ENCODE results near the gene SLC9A8.

SLC9A8 gene

DNA sequence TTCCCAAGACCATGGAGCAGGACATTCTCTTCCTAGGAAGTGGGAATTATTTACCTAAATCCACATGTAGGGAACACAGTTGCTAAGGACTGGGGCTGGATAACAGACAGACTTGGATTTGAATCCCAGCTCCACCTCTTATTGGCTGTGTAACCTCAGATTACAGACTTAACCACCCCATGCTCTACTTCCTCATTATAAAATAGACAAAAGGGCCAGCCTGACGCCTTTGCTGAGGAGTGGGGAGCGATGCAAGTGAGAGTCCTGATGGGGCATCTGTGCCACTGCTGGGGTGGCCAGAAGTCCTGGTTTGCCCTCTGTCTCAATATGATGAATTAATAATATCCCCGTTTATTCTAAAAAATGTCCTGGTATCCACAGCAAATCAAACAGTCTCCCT is 55.9 kb downstream of the SLC9A8 start:
- 0 out of 2 replicates have a peak, but pooled peaks cover 6% of the 10 kb centered on the region for H3K36me3 ChIP-seq (ENCODE audit: insufficient read depth, low read length)
- H3K4me3 ChIP-seq (ENCODE audit: low read length), result no peak overlapping the region
- no peaks in the 10 kb centered on the region for H3K9me3 ChIP-seq (ENCODE audit: insufficient read depth, low read depth, low read length)
- H3K9ac ChIP-seq (ENCODE audit: low read depth, low read length), result no peak overlapping the region
- peaks cover 21% of the 10 kb centered on the region for H3K4me1 ChIP-seq (ENCODE audit: insufficient read depth, low read length)
- H3K27me3 ChIP-seq (ENCODE audit: insufficient read depth, low read length), result no peaks in the 10 kb centered on the region
- no peak overlapping the region for H3K27ac ChIP-seq (ENCODE audit: low read depth, low read length)
- WGBS, result 96% methylated on average over 3 of the region's 3 CpGs

DNA sequence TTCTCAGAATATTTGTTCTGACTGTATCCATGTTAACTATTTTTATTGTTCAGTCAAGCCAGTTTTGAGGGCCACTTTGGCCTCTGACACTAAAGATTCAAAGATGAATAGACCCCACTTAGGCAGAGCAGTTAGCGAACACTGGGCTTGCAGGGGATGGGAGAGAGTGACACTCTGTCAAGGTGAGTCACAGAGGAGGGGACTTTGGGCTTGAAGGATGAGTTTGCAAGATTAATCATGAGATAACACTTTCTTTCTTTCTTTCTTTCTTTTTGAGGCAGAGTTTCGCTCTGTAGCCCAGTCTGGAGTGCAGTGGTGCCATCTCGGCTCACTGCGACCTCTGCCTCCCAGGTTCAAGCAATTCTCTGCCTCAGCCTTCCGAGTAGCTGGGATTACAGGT is 56.3 kb downstream of the SLC9A8 start:
- Histone ChIP-seq H3K36me3 (ENCODE audit: insufficient read depth, low read length) (0 out of 2 replicates have a peak, but pooled peaks cover 6% of the 10 kb centered on the region), H3K27me3 (ENCODE audit: insufficient read depth, low read length) (no peaks in the 10 kb centered on the region), H3K4me1 (ENCODE audit: insufficient read depth, low read length) (peaks cover 21% of the 10 kb centered on the region), H3K27ac (ENCODE audit: low read depth, low read length) (no peak overlapping the region), H3K9ac (ENCODE audit: low read depth, low read length) (no peak overlapping the region), H3K9me3 (ENCODE audit: insufficient read depth, low read depth, low read length) (no peaks in the 10 kb centered on the region), H3K4me3 (ENCODE audit: low read length) (no peak overlapping the region)
- WGBS, result 77% methylated on average over 5 of the region's 5 CpGs

GRCh38 chr20:49870261-49870660 is 57.6 kb downstream of the SLC9A8 start:
- Histone ChIP-seq H3K27ac (ENCODE audit: low read depth, low read length) (no peak overlapping the region), H3K9ac (ENCODE audit: low read depth, low read length) (no peak overlapping the region), H3K4me3 (ENCODE audit: low read length) (no peak overlapping the region), H3K27me3 (ENCODE audit: insufficient read depth, low read length) (no peaks in the 10 kb centered on the region), H3K36me3 (ENCODE audit: insufficient read depth, low read length) (no peaks in the 10 kb centered on the region), H3K9me3 (ENCODE audit: insufficient read depth, low read depth, low read length) (no peaks in the 10 kb centered on the region), H3K4me1 (ENCODE audit: insufficient read depth, low read length) (peaks cover 21% of the 10 kb centered on the region)
- WGBS, result 89% methylated on average over 5 of the region's 5 CpGs

DNA sequence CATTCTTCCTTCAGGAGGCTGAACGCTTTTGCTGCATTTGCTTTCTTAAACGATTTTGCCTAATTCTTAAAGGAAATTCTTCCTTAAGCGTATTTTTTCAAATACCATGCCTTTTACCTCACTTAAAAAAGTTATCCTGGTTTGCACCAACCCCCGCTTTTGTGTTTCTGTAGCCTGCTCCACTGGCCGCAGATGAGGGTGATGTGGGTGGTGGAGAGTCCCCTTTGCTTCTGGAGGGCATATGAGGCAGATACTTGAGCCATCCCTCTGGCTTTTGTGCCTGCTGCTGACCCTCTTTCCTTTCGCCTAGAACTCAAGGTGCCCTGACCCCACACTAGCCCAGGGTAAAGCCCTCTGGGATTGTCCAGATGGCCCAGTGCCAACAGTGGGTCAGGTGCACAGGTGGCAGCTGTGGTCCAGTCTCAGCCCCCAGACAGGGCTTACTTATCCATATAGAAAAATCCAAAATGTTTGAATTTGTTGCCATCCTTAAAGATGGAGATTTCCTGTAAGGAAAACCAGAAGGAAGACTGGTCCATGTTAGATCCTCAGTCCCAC is 58.8 kb downstream of the SLC9A8 start:
- Histone ChIP-seq H3K9ac (ENCODE audit: low read depth, low read length) (no peak overlapping the region), H3K27me3 (ENCODE audit: insufficient read depth, low read length) (no peaks in the 10 kb centered on the region), H3K36me3 (ENCODE audit: insufficient read depth, low read length) (no peaks in the 10 kb centered on the region), H3K4me1 (ENCODE audit: insufficient read depth, low read length) (peaks cover 21% of the 10 kb centered on the region), H3K9me3 (ENCODE audit: insufficient read depth, low read depth, low read length) (no peaks in the 10 kb centered on the region), H3K4me3 (ENCODE audit: low read length) (no peak overlapping the region), H3K27ac (ENCODE audit: low read depth, low read length) (no peak overlapping the region)
- WGBS, result 92% methylated on average over 6 of the region's 6 CpGs

GRCh38 chr20:49872056-49872455 is 59.4 kb downstream of the SLC9A8 start:
- H3K9me3 ChIP-seq (ENCODE audit: insufficient read depth, low read depth, low read length), result no peaks in the 10 kb centered on the region
- H3K27me3 ChIP-seq (ENCODE audit: insufficient read depth, low read length), result no peaks in the 10 kb centered on the region
- peaks cover 16% of the 10 kb centered on the region for H3K4me1 ChIP-seq (ENCODE audit: insufficient read depth, low read length)
- 90% methylated on average over 1 of the region's 1 CpG for WGBS
- H3K36me3 ChIP-seq (ENCODE audit: insufficient read depth, low read length), result no peaks in the 10 kb centered on the region
- no peak overlapping the region for H3K4me3 ChIP-seq (ENCODE audit: low read length)
- H3K9ac ChIP-seq (ENCODE audit: low read depth, low read length), result no peak overlapping the region
- no peak overlapping the region for H3K27ac ChIP-seq (ENCODE audit: low read depth, low read length)

DNA sequence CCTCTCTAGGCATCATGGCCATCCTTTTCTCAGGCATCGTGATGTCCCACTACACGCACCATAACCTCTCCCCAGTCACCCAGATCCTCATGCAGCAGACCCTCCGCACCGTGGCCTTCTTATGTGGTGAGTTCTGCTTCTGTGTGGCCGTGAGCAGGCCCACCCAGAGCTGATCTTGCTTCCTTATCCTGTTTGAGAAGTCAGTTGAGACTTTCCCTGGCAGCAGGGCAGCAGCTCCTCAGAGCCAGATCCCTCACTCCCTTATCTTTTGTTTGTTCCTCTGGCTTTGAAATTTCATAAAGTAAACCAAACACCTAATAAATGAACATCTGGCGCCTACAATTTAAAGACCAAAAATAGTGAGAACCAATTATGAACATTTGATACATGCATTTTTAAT is 62.1 kb downstream of the SLC9A8 start:
- H3K4me3 ChIP-seq (ENCODE audit: low read length), result no peak overlapping the region
- H3K9ac ChIP-seq (ENCODE audit: low read depth, low read length), result no peak overlapping the region
- peaks cover 5% of the 10 kb centered on the region; the same call in 1 of the 2 replicates for H3K4me1 ChIP-seq (ENCODE audit: insufficient read depth, low read length)
- H3K36me3 ChIP-seq (ENCODE audit: insufficient read depth, low read length), result no peaks in the 10 kb centered on the region
- no peaks in the 10 kb centered on the region for H3K27me3 ChIP-seq (ENCODE audit: insufficient read depth, low read length)
- H3K27ac ChIP-seq (ENCODE audit: low read depth, low read length), result no peak overlapping the region
- H3K9me3 ChIP-seq (ENCODE audit: insufficient read depth, low read depth, low read length), result no peaks in the 10 kb centered on the region
- WGBS, result 93% methylated on average over 6 of the region's 6 CpGs

GRCh38 chr20:49877386-49877921 is 64.8 kb downstream of the SLC9A8 start:
- H3K4me1 ChIP-seq (ENCODE audit: insufficient read depth, low read length), result no peaks in the 10 kb centered on the region

DNA sequence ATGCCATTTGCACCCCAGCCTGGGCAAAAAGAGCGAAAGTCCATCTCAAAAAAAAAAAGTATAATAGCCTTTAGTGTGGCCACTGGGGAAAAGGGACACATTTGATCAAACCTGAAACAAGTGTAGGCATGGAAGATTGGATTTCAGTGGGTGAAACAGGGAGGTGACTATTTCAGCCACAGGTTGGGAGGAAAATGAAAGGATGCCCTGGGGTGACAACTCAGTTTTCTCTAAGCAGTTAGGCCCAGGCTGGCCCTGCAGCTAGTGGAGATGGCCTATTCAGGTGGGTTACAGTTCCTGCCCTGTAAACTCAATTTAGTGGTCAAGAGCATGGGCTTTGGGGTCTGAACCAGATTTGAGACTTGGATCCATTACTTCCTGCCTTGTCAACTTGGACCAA is 66.3 kb downstream of the SLC9A8 start:
- Histone ChIP-seq H3K27me3 (ENCODE audit: insufficient read depth, low read length) (no peaks in the 10 kb centered on the region), H3K27ac (ENCODE audit: low read depth, low read length) (no peak overlapping the region), H3K9me3 (ENCODE audit: insufficient read depth, low read depth, low read length) (no peaks in the 10 kb centered on the region), H3K4me3 (ENCODE audit: low read length) (no peak overlapping the region), H3K4me1 (ENCODE audit: insufficient read depth, low read length) (no peaks in the 10 kb centered on the region), H3K36me3 (ENCODE audit: insufficient read depth, low read length) (peaks cover 6% of the 10 kb centered on the region; the same call in 1 of the 2 replicates), H3K9ac (ENCODE audit: low read depth, low read length) (no peak overlapping the region)
- 92% methylated on average over 1 of the region's 1 CpG for WGBS

More at GRCh38 chr20:49877386-49877921, 64.8 kb downstream of the SLC9A8 start:
- no peaks in the 10 kb centered on the region for H3K9me3 ChIP-seq (ENCODE audit: insufficient read depth, low read depth, low read length)
- H3K27me3 ChIP-seq (ENCODE audit: insufficient read depth, low read length), result no peaks in the 10 kb centered on the region
- H3K27ac ChIP-seq (ENCODE audit: low read depth, low read length), result no peak overlapping the region
- 65% methylated on average over 4 of the region's 4 CpGs for WGBS
- H3K4me3 ChIP-seq (ENCODE audit: low read length), result no peak overlapping the region
- H3K9ac ChIP-seq (ENCODE audit: low read depth, low read length), result no peak overlapping the region
- H3K36me3 ChIP-seq (ENCODE audit: insufficient read depth, low read length), result no peaks in the 10 kb centered on the region

- H3K36me3 ChIP-seq (ENCODE audit: insufficient read depth, low read length), result peaks cover 10% of the 10 kb centered on the region; the same call in 1 of the 2 replicates
- WGBS, result 91% methylated on average over 3 of the region's 3 CpGs
- no peak overlapping the region for H3K27ac ChIP-seq (ENCODE audit: low read depth, low read length)
Observed at GRCh38 chr20:49880177-49880576, 67.5 kb downstream of the SLC9A8 start.

GRCh38 chr20:49880724-49881445 is 68.3 kb downstream of the SLC9A8 start:
- peaks cover 10% of the 10 kb centered on the region; the same call in 1 of the 2 replicates for H3K36me3 ChIP-seq (ENCODE audit: insufficient read depth, low read length)
- WGBS, result 94% methylated on average over 15 of the region's 15 CpGs
- H3K9ac ChIP-seq (ENCODE audit: low read depth, low read length), result no peak overlapping the region
- H3K27ac ChIP-seq (ENCODE audit: low read depth, low read length), result no peak overlapping the region
- H3K9me3 ChIP-seq (ENCODE audit: insufficient read depth, low read depth, low read length), result no peaks in the 10 kb centered on the region
- no peak overlapping the region for H3K4me3 ChIP-seq (ENCODE audit: low read length)
- no peaks in the 10 kb centered on the region for H3K27me3 ChIP-seq (ENCODE audit: insufficient read depth, low read length)
- no peaks in the 10 kb centered on the region for H3K4me1 ChIP-seq (ENCODE audit: insufficient read depth, low read length)

More at GRCh38 chr20:49880177-49880576, 67.5 kb downstream of the SLC9A8 start:
- H3K4me1 ChIP-seq (ENCODE audit: insufficient read depth, low read length), result no peaks in the 10 kb centered on the region
- no peak overlapping the region for H3K4me3 ChIP-seq (ENCODE audit: low read length)
- no peaks in the 10 kb centered on the region for H3K27me3 ChIP-seq (ENCODE audit: insufficient read depth, low read length)
- no peaks in the 10 kb centered on the region for H3K9me3 ChIP-seq (ENCODE audit: insufficient read depth, low read depth, low read length)
- H3K9ac ChIP-seq (ENCODE audit: low read depth, low read length), result no peak overlapping the region

- H3K9ac ChIP-seq (ENCODE audit: low read depth, low read length), result no peak overlapping the region
- H3K9me3 ChIP-seq (ENCODE audit: insufficient read depth, low read depth, low read length), result no peaks in the 10 kb centered on the region
- no peaks in the 10 kb centered on the region for H3K27me3 ChIP-seq (ENCODE audit: insufficient read depth, low read length)
- H3K27ac ChIP-seq (ENCODE audit: low read depth, low read length), result no peak overlapping the region
- H3K36me3 ChIP-seq (ENCODE audit: insufficient read depth, low read length), result peaks cover 10% of the 10 kb centered on the region; the same call in 1 of the 2 replicates
- 90% methylated on average over 28 of the region's 29 CpGs for WGBS
- H3K4me3 ChIP-seq (ENCODE audit: low read length), result no peak overlapping the region
- H3K4me1 ChIP-seq (ENCODE audit: insufficient read depth, low read length), result no peaks in the 10 kb centered on the region
Observed at GRCh38 chr20:49882171-49882970, 69.7 kb downstream of the SLC9A8 start.

Data from HUES64 (cell line).